B cell (primary cell): ENCODE measurements around the gene UNC5A.

Experiments used
- EZH2 ChIP-seq: IDR thresholded peaks from 2 replicates; pipeline ENCODE4 v1.6.1; 2012; ENCODE audit warnings: borderline replicate concordance, low read depth, mild to moderate bottlenecking, moderate library complexity, low read length; ENCODE audit not compliant: insufficient read depth, poor library complexity, severe bottlenecking
- TF ChIP-seq, protein P1 (sequence below): fragments of 200-600 bp; IDR thresholded peaks from one replicate; pipeline ENCODE4 v1.8.0; 2022; ENCODE audit warnings: antibody characterized with exemption, mild to moderate bottlenecking

DNA sequence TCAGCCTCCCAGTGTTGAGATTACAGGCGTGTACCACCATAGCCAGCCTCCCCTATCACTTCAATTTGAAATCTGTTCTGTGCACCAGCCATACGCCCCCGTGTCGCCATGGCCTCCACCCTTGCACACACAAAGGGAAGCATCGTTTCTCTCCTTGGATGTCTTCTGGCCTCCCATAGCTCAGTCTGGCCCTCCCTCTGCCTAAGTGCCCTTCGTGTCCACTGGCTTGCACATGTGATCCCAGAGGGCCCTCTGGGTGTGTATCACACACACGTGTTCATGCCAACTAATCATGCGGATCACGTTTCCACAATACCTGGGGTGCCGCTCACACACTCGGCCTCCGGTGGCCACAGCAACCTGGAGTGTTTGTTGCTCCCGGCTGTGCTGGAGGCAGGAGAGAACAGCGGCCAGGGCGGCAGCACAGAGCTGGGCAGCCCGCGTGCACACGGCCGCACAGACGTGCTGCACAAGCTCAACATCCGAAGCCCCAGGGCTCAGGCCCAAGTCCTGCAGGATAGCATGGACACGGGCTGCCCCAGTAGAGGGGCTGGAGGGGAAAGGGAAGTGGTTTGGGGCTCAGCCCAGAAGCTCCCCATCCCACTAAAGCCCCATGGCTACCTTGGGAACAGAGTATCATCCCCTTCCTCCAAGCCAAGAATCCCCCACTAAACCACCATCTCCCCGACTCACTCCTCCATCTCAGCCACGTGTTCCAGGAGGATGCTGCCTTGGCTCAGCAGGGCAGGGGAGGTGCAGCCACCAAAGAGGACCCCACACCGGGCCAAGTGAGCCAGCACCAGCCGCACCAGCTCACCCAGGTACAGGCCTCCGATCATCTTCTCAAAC lies 77.9 kb downstream of the UNC5A start:
- TF ChIP-seq EZH2, result no peak
- TF ChIP-seq, protein P1, sequence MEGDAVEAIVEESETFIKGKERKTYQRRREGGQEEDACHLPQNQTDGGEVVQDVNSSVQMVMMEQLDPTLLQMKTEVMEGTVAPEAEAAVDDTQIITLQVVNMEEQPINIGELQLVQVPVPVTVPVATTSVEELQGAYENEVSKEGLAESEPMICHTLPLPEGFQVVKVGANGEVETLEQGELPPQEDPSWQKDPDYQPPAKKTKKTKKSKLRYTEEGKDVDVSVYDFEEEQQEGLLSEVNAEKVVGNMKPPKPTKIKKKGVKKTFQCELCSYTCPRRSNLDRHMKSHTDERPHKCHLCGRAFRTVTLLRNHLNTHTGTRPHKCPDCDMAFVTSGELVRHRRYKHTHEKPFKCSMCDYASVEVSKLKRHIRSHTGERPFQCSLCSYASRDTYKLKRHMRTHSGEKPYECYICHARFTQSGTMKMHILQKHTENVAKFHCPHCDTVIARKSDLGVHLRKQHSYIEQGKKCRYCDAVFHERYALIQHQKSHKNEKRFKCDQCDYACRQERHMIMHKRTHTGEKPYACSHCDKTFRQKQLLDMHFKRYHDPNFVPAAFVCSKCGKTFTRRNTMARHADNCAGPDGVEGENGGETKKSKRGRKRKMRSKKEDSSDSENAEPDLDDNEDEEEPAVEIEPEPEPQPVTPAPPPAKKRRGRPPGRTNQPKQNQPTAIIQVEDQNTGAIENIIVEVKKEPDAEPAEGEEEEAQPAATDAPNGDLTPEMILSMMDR, result no peak
